ENCODE measurements around the gene MIS18A.
"Not testable (repeated sequence)": the region's sequence is repeated elsewhere in the genome, so short reads cannot be mapped to it uniquely, and the experiment has no call there.

MIS18A gene, protein sequence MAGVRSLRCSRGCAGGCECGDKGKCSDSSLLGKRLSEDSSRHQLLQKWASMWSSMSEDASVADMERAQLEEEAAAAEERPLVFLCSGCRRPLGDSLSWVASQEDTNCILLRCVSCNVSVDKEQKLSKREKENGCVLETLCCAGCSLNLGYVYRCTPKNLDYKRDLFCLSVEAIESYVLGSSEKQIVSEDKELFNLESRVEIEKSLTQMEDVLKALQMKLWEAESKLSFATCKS

DNA sequence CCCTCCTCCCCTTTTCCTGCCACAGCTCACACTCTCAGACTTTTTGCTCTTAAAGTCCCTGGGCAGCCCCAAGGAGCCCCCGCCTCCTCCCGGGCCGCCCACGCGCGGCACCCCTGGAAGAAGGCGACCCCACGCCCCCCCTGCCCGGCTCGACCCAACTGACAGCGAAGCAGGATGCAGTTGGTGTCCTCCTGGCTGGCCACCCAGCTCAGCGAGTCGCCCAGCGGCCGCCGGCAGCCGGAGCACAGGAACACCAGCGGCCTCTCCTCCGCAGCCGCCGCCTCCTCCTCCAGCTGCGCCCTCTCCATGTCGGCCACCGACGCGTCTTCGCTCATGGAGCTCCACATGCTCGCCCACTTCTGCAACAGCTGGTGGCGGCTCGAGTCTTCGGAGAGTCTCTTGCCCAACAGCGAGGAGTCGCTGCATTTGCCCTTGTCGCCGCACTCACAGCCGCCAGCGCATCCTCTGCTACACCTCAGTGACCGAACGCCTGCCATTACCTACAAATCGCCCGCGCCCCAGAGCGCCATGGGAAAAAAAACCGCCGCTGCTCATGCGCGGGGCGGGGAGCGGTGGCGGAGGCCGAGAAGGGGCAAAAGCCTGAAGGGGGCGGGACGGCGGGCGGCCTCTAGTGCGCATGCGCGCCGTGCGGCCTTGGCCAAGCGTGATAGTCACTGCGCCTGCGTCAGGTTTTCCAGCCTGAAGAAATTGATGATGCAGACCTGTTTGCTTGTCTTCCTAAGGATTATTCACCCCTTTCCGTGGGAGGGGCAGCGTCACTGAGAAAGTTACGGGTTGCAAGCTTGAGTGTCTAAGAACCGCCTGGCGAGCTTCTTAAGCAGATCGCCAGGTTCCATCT lies at the start of gene MIS18A:
Gene MIS18A, minus strand, starts transcription at position 532 of the 859 bp plus-strand sequence. Its CDS starts 35 bp downstream, at position 497.
- peak; percentile 95 to 98 (median 98) for DNase-seq (ENCODE audit: low read depth in 2 of 3, low spot score in 2 of 3)

DNA sequence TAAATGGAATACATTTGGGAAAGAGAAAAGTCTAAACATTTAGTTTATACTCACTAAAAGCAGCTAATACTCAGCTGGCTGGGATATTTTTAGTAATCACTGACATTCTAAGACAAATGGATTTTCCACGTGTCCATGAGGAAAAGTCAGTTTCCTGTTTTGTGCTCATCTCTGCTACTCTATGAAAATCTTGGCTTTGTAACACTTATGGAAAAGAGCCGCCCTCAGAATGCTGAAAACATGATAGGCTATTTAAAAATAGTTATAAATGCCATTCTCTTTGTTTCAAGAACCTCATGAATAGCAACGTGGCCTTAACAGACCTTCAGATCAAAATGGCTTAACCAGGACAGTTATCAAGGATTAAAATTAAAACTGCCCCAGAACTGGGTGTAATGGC lies 49.7 kb upstream of the MIS18A start:
- no peak for DNase-seq (ENCODE audit: low read depth in 2 of 3, low spot score in 2 of 3)

DNA sequence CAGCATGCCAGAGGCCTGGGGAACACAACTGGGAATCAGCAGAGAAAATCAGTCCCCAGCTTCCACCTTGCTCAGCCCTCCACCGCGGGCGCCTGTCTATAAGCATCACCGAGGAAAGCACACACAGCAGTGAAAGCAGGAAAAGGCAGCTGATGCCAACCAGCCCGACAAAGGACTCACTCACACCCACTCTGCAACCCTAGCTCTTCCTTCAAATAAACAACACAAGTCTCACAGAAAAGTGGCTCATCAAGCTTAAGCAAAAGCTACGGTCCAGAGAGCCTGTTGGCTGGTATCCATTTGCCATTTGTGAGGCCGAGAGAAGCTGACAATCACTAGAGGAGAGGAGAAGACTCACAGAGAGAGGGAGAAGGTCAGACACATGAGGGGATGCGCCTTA lies 46.9 kb upstream of the MIS18A start:
- no peak for DNase-seq (ENCODE audit: low read depth in 2 of 3, low spot score in 2 of 3)

DNA sequence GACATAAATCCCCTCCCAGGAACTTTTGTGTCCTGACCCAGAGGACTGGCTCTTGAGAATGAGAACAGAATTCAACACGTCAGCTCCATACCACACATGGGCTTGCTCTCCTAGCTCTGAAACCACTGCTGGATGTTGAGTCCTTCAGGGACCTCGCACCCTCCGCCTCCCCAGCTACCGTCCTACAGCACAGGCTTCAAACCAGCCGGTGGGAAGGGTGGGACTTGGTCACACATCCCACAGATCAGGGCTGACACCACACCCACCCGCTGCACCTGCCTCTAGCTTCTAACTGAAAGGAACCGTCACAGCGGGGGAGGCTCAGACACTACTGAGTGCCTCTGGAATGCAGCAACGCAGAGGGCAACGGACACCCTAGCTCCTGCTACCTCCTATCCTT lies 43.8 kb upstream of the MIS18A start:
- DNase-seq (ENCODE audit: low read depth in 2 of 3, low spot score in 2 of 3): no peak

DNA sequence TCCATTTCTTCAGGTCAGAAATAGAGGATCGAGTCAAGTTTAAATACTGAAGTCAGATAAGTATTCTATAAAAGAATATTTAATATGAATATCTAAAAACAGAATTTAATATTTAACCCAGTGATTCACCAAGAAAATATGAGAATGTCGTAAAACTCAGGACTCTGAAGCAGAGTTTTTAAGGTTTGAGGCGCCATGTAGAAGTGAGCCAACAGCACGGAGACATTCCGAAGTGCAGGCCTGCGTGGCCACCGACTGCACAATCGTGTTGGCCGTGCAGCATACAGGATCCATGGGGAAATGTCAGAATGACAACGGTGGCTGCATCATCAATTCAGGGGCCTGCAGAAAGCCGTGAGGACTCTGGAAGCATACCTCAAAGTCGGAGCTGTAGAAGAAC lies 43.3 kb upstream of the MIS18A start:
- DNase-seq (ENCODE audit: low read depth in 2 of 3, low spot score in 2 of 3): no peak

DNA sequence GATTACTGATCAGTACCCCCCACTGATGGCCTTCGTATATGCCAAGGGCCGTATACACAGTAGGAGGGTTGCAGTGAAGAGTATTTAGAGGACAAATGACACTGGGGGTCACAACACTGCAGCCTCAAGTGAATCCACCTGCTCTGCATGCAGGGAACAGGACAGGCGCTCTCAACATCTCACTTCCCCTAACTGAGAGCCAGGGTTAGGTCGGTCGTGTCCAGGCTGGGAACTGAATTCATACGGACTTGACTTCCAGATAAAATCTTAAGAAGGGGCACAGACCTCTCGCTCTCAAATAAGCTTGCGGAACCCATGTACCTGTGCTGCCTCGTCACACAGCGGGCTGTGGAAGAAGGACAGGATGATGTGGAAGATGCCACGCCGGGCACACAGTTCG lies 42.6 kb upstream of the MIS18A start:
- DNase-seq (ENCODE audit: low read depth in 2 of 3, low spot score in 2 of 3): no peak

DNA sequence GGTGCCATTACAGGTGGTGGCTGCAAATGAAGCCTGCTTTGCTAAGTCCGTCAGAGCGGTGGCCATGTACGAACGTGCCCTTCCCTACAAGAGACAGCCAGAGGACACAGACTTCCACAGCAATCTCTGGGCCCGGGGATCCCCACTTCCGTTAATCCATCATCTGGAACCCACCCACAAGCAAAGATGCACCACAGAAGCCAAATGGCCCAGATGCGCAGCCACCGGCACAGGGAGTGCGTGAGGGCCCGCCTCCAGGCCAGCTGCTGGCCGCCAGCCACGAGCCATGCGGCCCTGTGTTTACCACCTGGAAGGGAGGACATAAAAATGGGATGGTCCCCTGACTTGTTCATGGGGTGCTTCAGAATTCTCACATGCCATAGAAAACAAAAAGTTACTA lies 41.9 kb upstream of the MIS18A start:
- DNase-seq (ENCODE audit: low read depth in 2 of 3, low spot score in 2 of 3): no peak

DNA sequence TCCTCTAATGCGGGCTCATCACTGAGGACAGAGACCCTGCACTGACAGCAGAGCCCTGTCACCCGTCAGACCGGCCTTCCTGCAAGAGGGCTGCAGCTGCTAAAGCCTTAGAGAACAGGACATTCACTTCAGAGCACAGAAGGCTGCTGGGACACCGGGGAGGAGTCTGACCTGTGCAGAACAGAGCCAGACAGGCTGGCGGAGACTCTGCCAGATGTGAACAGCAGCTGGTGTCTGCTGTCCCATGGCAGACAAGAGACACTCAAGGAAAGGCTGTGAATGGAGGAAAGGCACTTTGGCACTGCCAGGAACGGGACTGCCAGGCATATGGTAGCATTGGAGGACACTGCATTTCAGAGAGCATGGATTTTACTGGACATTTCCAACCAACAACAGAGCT lies 41.2 kb upstream of the MIS18A start:
- DNase-seq (ENCODE audit: low read depth in 2 of 3, low spot score in 2 of 3): no peak

DNA sequence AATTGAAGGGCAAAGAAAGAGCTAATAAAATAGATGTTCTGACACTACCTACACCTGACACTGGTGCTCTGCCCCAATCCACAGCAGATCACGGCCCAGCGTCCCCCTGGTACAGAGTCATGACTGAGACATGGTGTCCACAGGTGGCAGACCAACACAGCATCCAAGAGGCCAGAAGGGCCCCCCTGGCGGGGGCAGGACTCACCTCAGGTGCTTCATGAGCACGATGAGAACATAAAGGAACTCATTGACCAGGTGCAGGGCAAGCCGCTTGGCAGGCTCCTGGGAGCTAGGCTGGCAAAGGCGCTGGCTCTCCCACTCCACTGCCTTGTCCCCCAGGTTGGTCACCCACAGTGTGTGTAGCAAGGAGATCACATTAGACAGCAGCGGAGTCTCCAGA lies 40.2 kb upstream of the MIS18A start:
- DNase-seq (ENCODE audit: low read depth in 2 of 3, low spot score in 2 of 3): no peak

DNA sequence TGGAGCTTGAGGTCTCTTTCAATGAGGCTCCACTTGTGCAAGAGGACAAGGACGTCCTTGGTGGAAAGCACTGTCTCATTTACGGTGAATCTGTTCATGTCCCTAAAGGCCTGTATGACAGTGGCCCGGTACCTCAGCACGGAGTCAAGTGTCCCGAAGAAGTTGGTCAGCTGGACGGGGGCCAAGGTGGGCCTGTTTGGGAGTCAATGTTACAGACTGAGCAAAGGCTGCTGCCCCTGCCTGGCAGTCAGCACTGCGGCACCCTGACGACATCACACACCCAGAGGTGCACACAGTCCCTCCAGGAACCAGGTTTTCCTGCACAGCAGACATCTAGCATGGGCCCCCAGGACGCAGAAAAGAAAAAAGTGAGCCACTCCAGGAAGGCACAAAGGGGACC lies 38.9 kb upstream of the MIS18A start:
- no peak for DNase-seq (ENCODE audit: low read depth in 2 of 3, low spot score in 2 of 3)

DNA sequence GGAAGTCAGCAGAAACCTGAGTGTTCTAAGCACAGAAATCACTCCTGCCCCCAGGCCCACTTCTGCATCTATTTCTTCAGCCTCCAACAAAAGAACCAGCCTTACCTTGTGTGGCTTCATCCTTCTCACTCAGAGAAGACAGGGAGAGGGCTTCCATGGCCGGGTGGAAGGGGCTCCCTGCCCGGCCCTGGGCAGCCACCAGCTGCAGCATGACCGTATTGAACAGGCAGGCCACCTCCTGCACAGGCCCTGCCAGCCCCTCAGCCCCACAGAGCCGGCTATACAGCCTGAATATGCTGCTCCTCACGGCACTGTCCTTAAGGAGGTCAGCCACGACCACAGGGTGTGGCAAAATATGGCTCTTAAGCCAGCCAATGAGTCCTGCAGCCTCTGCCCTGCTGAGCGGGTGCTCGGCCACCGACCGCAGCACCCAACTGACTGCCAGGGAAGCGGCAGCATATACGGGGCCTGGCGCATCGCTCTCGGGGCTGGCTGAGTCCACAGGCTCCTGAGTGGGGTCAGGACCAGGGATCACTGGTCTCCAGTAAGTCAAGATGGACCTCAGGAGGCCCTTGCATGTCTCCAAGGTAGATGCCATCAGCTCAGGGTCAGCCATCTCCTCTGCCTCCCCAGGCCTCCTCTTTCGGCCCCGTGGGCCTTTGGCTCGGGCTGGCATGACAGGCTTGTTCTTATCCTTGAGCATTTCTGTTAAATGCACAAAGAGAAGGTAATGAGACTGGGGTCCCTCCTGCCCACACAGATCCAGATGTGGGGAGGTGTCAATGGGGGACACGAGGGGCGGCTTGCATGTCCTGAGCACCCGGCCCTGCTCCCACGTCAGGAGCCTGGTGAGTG lies 37.7 kb upstream of the MIS18A start:
- DNase-seq (ENCODE audit: low read depth in 2 of 3, low spot score in 2 of 3): no peak

DNA sequence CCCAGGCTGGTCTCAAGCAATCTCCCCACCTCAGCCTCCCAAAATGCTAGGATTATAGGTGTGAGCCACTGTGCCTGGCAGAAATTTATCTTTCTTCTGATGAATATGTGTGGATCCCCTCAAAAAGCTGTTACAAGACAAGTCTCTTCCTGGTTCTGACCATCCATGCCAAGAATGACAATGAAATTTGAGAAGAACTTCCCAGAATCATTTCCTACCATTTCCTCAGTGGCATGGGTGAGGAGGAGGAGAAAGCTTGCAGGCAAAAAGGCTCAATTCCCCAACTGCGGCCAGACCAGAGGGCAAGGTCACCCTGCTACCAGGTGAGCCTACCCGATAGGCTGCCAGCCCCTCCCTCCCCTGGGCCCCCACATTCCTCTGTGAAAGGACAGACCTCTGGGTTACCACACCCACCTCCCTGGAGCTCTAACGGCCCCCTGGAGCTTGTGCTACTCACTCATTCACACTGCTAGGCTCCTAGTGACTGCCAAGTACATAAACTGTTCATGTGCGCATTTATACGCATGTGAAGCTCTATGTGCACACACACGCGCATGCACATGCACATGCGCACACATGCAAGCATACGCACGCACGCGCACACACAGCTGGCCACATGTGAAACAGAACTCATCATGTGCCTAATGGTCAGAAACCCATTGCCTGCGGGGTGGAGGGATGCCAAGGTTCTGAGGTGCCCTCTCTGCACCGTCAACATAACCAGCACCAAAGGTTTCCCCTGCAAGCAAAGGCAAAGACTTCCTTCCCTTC lies 36.8 kb upstream of the MIS18A start:
- no peak for DNase-seq (ENCODE audit: low read depth in 2 of 3, low spot score in 2 of 3)

DNA sequence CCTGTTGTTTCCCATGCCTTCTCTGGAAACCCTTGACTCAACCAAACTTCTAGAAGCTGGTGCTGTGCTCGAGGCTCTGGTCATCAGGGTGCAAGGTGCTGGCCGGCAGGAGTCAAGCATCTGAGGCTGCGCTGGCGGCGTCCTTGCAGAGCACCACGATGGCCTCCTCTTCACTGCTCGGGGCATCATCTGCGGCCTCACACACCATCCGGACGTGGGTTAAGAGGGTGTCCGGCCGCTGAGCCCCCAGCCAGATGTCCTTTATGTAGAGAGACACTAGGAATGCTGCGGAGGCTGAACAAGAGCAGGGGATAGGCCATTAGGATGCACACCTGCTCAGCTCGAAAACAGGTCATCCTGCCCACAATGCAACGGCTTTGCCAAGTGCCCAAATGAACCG lies 36.0 kb upstream of the MIS18A start:
- no peak for DNase-seq (ENCODE audit: low read depth in 2 of 3, low spot score in 2 of 3)

DNA sequence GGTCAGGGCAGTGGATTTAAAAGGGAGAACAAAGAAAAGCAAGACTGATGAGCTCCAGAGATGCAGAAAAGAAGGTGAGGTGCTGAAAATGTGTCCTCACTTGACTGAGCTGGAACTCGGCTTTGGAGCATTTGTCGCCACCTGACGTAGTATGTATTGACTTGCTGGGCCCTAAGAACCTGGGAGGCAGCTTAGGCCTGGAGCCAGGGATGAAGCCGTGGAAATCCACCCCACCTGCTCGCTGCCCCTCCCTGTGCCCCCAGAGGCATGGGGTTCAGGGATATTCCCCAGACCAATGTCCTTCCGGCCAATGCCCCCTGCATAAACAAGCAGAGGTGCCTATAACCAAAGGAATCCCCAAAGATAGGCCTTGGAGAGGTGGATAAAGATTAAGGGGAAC lies 34.1 kb upstream of the MIS18A start:
- DNase-seq (ENCODE audit: low read depth in 2 of 3, low spot score in 2 of 3): no peak

DNA sequence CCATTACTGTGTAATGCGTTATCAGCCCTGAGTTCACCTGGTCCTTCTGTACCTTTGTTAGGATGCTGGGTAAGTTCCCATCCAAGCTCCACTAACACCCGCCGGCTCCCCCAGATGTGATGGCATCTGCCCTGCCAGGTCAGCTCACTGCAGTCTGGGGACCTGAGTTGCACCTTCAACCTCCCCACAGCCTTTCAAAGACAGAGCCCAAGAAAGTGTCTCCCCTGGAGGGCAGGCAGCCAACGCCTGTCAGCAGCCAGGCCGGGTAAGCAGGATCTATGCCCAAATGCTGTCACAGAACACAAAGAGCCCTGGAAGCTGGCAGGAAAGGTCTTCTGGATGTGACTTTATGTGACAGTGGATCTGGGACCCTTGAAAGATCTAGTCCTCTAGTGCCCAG lies 33.5 kb upstream of the MIS18A start:
- DNase-seq (ENCODE audit: low read depth in 2 of 3, low spot score in 2 of 3): no peak

DNA sequence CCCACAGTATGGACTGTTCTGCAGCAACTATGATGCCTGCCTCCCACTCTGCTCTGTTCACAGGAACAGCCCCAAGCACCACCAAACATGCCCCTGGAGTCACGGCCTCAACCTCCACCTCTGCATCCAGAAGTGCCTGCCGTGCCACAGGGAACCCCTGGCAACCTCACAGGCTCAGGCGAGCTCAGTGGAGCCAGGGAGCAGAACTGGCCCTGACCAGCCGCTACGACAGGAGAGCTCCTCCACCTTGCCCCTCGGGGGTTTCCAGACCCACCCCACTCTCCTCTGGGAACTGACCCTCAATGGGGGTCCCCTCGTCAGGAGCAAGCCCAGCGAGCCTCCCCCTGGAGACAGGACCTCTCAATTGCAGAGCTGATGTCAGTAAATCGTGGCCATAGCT lies 32.8 kb upstream of the MIS18A start:
- no peak for DNase-seq (ENCODE audit: low read depth in 2 of 3, low spot score in 2 of 3)

DNA sequence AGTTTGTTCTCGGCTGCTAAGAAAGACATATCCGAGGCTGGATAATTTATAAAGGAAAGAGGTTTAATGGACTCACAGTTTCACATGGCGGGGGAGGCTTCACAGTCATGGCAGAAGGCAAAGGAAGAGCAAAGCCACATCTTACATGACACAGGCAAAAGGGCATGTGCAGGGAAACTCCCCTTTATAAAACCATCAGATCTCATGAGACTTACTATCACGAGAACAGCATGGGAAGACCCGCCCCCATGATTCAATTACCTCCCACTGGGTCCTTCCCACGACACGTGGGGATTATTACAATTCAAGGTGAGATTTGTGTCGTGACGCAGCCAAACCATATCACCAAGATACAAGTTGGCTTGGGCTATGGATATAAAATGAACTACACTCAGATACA lies 32.1 kb upstream of the MIS18A start:
- not testable (repeated sequence) for DNase-seq (ENCODE audit: low read depth in 2 of 3, low spot score in 2 of 3)

DNA sequence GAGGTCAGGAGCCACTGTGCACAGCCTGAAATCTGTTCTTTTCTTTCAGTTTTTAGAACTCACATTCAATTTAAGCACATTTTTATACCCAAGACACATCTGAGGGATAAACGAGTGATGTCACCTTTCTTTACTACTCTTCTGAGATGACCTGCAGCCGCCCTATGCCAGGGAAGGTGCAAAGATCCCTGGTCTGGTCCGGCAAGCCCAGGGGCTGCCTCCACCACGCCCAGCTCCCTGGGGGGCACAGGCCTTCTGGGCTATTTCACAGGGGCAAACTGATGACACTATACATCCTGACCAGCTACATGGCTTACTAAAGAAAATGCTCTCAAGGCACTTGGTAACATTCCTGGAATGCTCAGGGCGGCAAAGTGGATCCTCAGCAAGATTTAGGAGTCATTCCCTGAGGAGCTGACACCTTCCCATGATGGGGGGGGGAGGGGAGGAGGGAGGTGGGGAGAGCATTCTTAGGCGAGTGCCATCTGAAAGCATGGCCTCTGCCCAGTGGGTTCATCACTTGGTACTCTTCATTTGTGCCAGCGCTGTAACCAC lies 31.1 kb upstream of the MIS18A start:
- DNase-seq (ENCODE audit: low read depth in 2 of 3, low spot score in 2 of 3): no peak

DNA sequence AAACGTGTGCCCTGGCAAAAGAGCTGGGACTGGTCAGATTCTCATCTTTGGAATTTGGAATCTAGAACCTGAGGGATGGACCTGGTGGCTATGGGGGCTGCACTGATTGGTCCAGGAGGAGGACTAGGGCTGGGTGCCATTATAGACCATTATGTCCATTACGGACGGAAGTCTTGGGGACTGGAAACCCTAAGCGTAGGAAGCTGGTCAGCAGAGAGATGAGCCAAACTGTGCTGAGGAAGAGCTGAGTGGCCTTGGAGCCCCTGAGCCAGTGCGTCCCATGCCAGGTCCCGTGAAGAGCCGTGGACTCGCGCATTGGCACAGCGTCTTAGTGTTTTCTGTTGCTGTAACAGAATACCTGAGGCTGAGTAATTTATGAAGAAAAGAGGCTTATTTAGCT lies 29.8 kb upstream of the MIS18A start:
- no peak for DNase-seq (ENCODE audit: low read depth in 2 of 3, low spot score in 2 of 3)

DNA sequence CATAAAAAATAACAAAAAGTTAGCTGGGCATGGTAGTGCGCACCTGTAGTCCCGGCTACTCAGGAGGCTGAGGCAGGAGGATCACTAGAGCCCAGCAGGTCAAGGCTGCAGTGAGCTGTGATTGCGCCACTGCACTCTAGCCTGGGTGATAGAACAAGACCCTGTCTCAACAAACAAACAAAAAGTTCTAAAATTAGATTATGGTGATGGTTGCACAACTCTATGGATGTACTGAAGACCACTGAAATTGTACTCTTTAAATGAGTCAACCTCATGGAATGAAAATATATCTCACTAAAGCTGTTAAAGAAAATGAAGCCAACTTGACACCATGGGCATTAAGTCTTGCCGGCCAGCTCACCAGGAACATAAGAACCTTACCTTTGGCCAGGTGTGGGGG lies 28.9 kb upstream of the MIS18A start:
- DNase-seq (ENCODE audit: low read depth in 2 of 3, low spot score in 2 of 3): no peak

Data from activated CD8-positive, alpha-beta memory T cell treated with anti-CD3 and anti-CD28 coated beads for 48 hours (primary cell).